ENCODE data around the gene RPL9.
A peak's percentile ranks its signal among the peaks of the same experiment; 100 is the strongest.
"Not testable (repeated sequence)": the region's sequence is repeated elsewhere in the genome, so short reads cannot be mapped to it uniquely, and the experiment has no call there.

RPL9 gene

DNA sequence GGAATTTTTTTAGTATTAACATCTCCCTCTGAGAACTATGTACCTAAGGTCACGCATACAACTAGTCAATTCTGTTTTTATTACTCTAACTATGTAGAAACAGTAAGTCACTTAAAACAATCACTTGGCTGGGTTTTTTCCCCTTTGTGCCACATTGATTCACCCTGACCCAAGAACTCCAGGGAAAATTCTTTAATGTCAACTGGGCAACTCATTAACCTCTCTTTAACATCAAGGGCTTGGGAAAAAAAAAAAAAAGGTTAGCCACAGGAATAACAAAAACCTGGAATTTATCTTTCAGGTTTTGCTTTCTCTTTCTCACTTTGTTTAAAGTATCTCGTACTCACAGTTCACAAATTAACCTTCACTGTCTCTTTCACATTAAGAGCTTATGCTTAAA lies 8.1 kb downstream of the RPL9 start:
- no peak for ATAC-seq
- H3K4me1 Mint-ChIP-seq = peaks cover 23% of the 10 kb centered on the region
- H3K36me3 Mint-ChIP-seq = peaks cover 73% of the 10 kb centered on the region
- H3K27ac Mint-ChIP-seq = peak overlapping the region; percentile 40
- no peak overlapping the region for H3K4me3 Mint-ChIP-seq
- no peak for DNase-seq (ENCODE audit: low spot score in 2 of 2)
- no peaks in the 10 kb centered on the region for H3K9me3 Mint-ChIP-seq

DNA sequence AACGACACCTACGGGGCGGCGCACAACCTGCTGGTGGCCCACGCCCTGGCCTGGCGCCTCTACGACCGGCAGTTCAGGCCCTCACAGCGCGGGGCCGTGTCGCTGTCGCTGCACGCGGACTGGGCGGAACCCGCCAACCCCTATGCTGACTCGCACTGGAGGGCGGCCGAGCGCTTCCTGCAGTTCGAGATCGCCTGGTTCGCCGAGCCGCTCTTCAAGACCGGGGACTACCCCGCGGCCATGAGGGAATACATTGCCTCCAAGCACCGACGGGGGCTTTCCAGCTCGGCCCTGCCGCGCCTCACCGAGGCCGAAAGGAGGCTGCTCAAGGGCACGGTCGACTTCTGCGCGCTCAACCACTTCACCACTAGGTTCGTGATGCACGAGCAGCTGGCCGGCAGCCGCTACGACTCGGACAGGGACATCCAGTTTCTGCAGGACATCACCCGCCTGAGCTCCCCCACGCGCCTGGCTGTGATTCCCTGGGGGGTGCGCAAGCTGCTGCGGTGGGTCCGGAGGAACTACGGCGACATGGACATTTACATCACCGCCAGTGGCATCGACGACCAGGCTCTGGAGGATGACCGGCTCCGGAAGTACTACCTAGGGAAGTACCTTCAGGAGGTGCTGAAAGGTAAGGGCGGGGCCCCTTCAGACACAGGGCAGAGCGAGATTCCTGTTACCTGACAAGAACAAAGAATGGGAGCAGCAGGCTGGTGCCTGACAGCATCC lies 11.7 kb downstream of the RPL9 start:
- H3K27ac Mint-ChIP-seq = no peak overlapping the region
- H3K36me3 Mint-ChIP-seq = peaks cover 37% of the 10 kb centered on the region
- peak in 1 of 2 donors; percentile 56 for DNase-seq (ENCODE audit: low spot score in 2 of 2)

DNA sequence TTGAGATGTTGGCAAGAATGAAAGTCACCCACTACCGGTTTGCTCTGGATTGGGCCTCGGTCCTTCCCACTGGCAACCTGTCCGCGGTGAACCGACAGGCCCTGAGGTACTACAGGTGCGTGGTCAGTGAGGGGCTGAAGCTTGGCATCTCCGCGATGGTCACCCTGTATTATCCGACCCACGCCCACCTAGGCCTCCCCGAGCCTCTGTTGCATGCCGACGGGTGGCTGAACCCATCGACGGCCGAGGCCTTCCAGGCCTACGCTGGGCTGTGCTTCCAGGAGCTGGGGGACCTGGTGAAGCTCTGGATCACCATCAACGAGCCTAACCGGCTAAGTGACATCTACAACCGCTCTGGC lies 12.3 kb downstream of the RPL9 start:
- Mint-ChIP-seq H3K36me3 (peaks cover 32% of the 10 kb centered on the region), H3K27ac (no peak overlapping the region), H3K9me3 (no peaks in the 10 kb centered on the region), H3K4me3 (no peak overlapping the region), H3K4me1 (peaks cover 7% of the 10 kb centered on the region)
- DNase-seq (ENCODE audit: low spot score in 2 of 2) (no peak), ATAC-seq (no peak)

More for the DNA sequence above, 11.7 kb downstream of the RPL9 start:
- Mint-ChIP-seq H3K9me3 (no peaks in the 10 kb centered on the region), H3K4me1 (peaks cover 8% of the 10 kb centered on the region), H3K4me3 (peak overlapping the region; percentile 55)
- peak; percentile 72 for ATAC-seq

DNA sequence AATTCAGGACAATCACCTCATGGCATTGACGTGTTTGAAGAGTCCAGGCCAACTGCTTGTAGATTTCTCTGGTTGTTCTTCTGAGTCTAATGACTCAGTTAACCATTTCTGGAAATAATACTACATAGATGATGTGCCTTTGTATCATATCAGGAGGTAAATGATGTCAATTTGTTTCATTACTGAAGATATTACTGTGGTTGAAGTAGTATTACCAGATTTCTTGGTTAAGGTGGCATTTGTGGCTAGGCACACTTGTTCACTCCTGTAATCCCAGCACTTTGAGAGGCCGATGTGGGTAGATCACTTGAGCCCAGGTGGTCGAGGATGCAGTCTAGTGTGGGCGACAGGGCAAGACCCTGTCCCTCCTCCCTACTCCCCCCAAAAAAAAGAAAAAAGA lies 15.7 kb downstream of the RPL9 start:
- no peak overlapping the region for H3K27ac Mint-ChIP-seq
- H3K4me1 Mint-ChIP-seq = peaks cover 7% of the 10 kb centered on the region

DNA sequence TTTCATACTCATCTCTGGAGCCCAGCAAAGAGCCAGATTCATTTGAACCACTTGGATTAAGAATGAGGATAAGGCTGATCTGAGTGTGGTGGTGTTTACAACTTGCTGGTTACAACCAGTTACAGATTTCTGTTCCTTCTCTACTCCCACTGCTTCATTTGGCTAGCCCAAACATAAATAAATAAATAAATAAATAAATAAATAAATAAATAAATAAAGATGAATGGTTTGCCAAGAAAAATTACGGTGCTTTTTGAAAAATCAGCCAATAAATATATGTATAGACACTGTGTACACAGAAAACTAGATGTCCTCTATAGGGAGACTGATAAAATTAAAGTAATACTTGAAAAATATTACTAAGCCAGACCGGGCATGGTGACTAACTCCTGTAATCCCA lies 17.1 kb downstream of the RPL9 start:
- no peaks in the 10 kb centered on the region for H3K9me3 Mint-ChIP-seq
- no peaks in the 10 kb centered on the region for H3K36me3 Mint-ChIP-seq
- peak; percentile 33 for ATAC-seq

More for the DNA sequence above, 15.7 kb downstream of the RPL9 start:
- DNase-seq (ENCODE audit: low spot score in 2 of 2) (peak in 1 of 2 donors; percentile 55), ATAC-seq (peak; percentile 81)
- no peaks in the 10 kb centered on the region for H3K36me3 Mint-ChIP-seq
- no peak overlapping the region for H3K4me3 Mint-ChIP-seq
- no peaks in the 10 kb centered on the region for H3K9me3 Mint-ChIP-seq

DNA sequence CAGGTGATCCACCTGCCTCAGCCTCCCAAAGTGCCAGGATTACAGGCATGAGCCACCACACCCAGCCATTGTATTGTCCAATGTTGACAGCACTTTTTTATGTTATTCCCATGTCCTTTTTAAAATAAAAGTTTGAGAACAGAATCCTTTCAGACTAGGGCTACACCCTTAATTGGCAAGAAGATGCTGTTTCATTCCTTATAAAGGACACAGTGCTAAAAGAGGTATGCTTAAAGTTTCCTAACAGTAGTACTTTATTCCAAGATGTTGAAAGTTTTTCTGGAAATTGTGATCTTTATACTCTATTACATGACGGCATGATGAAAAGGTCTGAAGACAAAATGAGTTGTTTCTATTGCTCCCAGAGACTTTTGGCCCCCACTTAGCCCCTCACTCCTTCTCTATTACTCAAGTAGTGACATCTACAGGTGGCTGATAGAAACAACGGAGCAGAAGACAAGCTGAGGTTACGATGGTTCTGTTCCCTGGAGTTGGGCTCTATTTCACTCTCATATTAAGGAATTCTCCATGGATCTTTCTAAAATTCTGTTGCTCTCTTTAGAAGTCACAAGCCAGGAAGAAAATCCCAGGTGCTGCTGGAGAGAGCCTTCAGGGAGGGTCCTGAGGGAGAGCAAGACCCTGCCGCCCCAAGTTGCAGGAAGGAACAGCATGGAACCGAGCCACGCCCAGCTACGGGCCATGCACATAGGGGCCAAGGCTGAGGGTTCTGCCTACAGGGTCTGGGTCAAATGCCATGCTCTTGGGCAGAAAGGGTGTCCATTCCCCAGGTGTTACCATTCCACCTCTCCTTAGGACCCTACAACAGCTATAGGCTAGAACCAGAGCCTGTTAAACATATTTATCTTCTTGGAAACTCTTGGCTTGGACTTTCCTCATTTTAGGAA lies 22.8 kb downstream of the RPL9 start:
- no peak overlapping the region for H3K4me3 Mint-ChIP-seq
- H3K27ac Mint-ChIP-seq = no peak overlapping the region
- no peaks in the 10 kb centered on the region for H3K36me3 Mint-ChIP-seq
- ATAC-seq (no peak), DNase-seq (ENCODE audit: low spot score in 2 of 2) (no peak)
- no peaks in the 10 kb centered on the region for H3K4me1 Mint-ChIP-seq
- H3K9me3 Mint-ChIP-seq = no peaks in the 10 kb centered on the region

More for the DNA sequence above, 17.1 kb downstream of the RPL9 start:
- Mint-ChIP-seq H3K4me3 (no peak overlapping the region), H3K27ac (no peak overlapping the region), H3K4me1 (peaks cover 7% of the 10 kb centered on the region)
- no peak for DNase-seq (ENCODE audit: low spot score in 2 of 2)

DNA sequence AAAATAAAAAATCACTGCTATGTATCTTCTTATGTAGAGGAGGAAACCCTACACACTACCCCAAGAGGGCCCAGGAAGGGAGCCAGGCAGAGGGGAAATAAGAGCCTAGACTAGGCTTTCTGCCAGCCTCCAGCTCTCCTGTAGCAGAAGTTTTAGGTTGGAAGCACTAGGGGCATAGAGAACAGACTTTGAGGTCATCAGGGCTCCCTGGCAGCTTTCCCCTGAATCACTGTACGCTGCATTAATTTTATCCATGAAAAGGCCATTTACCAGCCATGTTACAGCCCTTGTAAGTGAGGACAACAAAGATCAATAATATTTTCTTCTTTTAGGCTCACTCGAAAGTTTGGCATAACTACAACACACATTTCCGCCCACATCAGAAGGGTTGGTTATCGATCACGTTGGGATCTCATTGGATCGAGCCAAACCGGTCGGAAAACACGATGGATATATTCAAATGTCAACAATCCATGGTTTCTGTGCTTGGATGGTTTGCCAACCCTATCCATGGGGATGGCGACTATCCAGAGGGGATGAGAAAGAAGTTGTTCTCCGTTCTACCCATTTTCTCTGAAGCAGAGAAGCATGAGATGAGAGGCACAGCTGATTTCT lies 24.7 kb downstream of the RPL9 start:
- no peaks in the 10 kb centered on the region for H3K4me1 Mint-ChIP-seq
- H3K9me3 Mint-ChIP-seq = no peaks in the 10 kb centered on the region
- H3K36me3 Mint-ChIP-seq = no peaks in the 10 kb centered on the region
- no peak overlapping the region for H3K4me3 Mint-ChIP-seq
- DNase-seq (ENCODE audit: low spot score in 2 of 2) = no peak
- ATAC-seq = no peak
- H3K27ac Mint-ChIP-seq = no peak overlapping the region

DNA sequence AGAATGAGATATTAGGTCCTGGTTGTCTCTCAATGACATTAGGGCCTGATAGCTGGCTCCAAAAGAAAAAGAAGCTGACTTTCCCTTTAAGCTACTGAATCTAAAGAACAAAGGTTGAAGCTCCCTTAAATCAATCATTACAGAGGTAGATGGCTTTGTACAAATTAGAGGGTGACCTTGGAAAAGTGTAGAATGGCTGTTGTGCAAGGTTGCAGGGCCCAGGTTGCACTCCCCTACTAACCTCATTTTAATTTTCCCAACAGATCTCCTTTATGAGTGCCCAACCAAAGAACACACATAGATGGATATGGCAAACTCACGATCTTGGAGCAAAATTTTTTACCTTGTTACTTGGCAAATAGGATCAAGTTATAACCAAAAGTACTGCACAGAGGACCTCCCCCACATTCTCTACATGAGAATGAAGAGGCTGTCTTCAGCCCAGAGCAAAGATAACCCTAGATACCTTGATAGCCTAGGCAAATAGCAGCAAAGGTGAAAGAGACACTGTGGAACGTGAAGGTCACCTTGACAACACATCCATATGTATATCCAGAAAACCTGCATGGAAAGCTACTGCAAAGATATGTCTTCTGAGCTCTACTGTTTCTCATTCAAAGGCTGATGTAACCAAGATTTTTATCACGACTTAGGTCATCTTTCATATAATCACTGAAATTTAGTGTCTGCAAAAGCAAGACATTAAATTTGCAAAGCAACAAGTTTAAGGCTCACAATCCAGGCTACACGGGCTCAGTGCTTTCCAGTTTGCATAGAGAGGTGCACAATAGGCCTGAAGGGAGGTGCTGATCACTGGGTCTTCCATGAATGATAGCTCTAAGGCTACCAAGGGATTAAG lies 29.0 kb downstream of the RPL9 start:
- Mint-ChIP-seq H3K4me1 (no peaks in the 10 kb centered on the region), H3K4me3 (no peak overlapping the region), H3K9me3 (no peaks in the 10 kb centered on the region), H3K27ac (peak overlapping the region; percentile 6), H3K36me3 (no peaks in the 10 kb centered on the region)
- DNase-seq (ENCODE audit: low spot score in 2 of 2) = no peak
- no peak for ATAC-seq

DNA sequence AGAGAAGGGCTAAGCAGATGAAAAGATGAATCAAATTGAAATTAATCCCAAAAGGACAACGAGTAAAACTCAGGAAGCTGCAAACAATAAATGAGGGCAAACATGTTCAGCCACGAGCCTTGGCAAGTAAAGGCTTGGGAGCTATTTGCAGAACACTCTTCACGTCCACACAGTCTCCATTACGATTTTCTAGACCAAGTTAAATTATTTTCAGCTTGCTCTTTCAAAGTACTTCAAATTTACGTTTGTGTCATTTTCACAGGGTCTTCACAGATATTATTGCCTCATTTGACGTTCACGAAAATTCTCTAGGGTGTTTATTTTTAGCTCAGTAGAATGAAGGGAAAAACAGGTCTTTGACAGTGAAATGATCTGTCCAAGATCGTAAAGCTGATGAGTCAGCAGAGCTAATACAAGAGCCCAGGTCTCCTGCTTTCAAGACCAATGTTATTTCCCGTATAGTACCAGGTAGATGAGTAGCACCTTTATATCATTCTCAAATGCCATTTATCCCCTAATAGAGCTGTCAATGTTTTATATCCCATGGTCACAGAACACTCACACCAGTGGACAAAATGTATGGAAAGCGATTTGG lies 31.1 kb downstream of the RPL9 start:
- ATAC-seq = no peak
- H3K4me1 Mint-ChIP-seq = no peaks in the 10 kb centered on the region

DNA sequence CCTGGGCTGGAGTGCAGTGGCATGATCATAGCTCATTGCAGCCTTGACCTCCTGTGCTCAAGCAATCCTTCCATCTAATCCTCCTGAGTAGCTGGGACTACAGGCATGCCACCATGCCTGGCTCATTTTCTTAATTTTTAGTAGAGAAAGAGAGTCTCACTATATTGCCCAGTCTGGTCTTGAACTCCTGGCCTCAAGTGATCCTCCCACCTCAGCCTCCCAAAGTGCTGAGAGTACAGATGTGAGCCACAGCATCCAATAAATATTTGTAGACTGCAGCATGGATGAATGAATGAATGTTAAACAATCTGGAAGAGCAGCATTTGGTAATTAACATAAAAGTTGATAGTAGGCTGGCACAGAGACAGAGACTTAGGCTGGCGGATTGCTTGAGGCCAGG lies 32.0 kb downstream of the RPL9 start:
- Mint-ChIP-seq H3K27ac (no peak overlapping the region), H3K4me3 (no peak overlapping the region), H3K9me3 (no peaks in the 10 kb centered on the region)

More for the DNA sequence above, 31.1 kb downstream of the RPL9 start:
- Mint-ChIP-seq H3K4me3 (no peak overlapping the region), H3K9me3 (no peaks in the 10 kb centered on the region), H3K27ac (no peak overlapping the region), H3K36me3 (no peaks in the 10 kb centered on the region)
- no peak for DNase-seq (ENCODE audit: low spot score in 2 of 2)

DNA sequence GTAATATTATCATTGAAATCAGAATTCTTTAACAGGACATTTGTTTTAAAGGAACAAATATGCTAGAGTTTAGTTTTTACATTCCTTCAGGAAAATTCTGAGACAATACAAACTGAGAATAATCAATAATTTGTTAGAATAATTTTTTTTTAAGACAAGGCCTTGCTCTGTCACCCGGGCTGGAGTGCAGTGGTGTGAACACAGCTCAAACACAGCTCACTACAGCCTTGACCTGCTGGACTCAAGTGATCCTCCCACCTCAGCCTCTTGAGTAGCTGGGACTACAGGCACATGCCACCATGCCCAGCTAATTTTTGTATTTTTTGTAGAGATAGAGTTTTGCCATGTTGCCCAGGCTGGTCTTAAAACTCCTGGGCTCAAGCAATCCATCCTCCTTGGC lies 33.4 kb downstream of the RPL9 start:
- DNase-seq (ENCODE audit: low spot score in 2 of 2); H3K4me3 Mint-ChIP-seq; H3K27ac Mint-ChIP-seq; H3K36me3 Mint-ChIP-seq; H3K9me3 Mint-ChIP-seq; H3K4me1 Mint-ChIP-seq; ATAC-seq: not testable (repeated sequence)

More for the DNA sequence above, 32.0 kb downstream of the RPL9 start:
- ATAC-seq = no peak
- no peak for DNase-seq (ENCODE audit: low spot score in 2 of 2)
- H3K4me1 Mint-ChIP-seq = no peaks in the 10 kb centered on the region
- H3K36me3 Mint-ChIP-seq = no peaks in the 10 kb centered on the region

DNA sequence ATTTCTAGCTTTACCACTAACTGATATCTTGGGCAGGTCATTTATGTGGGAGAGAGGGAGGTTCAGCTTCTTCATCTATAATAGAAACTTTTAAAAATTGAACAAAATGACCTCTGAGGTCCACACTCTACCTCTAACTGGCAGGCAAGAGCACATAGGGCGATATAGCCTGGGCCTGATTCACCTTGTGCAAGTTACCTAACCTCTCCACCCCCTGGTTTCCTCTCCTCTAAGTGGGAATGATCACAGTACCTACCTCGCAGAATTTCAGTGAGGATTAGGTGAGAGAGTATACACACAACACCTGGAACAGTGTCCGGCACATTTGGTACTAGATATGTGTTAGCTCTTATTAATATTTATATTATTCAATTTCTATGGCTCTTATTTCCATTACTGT lies 36.5 kb downstream of the RPL9 start:
- Mint-ChIP-seq H3K4me1 (no peaks in the 10 kb centered on the region), H3K36me3 (no peaks in the 10 kb centered on the region), H3K27ac (no peak overlapping the region), H3K9me3 (no peaks in the 10 kb centered on the region), H3K4me3 (no peak overlapping the region)
- ATAC-seq (no peak), DNase-seq (ENCODE audit: low spot score in 2 of 2) (no peak)

DNA sequence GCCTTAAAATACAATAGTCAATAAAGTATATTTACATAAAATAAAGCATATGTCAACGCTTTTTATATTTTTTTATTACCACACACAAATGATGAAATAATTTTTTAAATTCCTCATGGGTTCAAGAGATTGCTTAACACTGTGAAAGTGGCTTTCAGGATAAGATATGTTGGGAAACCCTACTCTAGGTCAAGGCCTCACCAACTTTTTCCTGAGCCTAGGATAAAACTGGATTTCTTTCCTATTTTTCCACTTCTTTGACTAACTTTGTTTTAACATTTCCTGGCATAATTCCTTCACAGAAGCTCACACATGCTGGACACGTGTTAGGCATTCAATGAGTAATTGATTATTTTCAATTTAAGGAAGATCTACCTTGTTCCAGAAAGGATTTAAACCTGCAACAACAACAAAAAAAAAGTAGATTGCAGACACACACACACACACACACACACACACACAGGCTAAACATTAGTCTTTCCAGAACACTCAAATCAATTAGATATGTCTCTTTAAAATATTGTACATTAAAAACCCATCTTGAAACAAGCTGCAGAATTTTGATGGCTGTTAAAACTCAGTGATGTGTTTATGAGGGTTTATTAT lies 42.9 kb downstream of the RPL9 start:
- H3K27ac Mint-ChIP-seq = no peak overlapping the region
- no peaks in the 10 kb centered on the region for H3K4me1 Mint-ChIP-seq
- no peaks in the 10 kb centered on the region for H3K36me3 Mint-ChIP-seq
- DNase-seq (ENCODE audit: low spot score in 2 of 2) = no peak
- no peak for ATAC-seq
- no peak overlapping the region for H3K4me3 Mint-ChIP-seq
- no peaks in the 10 kb centered on the region for H3K9me3 Mint-ChIP-seq

DNA sequence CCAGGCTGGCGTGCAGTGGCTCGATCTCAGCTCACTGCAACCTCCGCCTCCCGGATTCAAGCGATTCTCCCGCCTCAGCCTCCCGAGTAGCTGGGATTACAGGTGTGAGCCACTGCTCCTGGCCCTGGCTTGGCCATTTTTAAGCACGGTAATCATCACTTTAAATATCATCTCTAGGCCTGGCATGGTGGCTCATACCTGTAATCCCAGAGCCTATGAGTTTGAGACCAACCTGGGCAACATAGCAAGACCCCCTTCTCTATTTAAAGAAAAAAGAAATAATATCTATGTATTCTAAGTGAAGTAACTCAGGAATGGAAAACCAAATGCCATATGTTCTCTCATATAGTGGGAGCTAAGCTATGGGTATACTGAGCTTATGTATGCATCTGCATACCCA lies 47.2 kb downstream of the RPL9 start:
- H3K4me3 Mint-ChIP-seq; H3K27ac Mint-ChIP-seq; H3K36me3 Mint-ChIP-seq; DNase-seq (ENCODE audit: low spot score in 2 of 2); H3K9me3 Mint-ChIP-seq; ATAC-seq; H3K4me1 Mint-ChIP-seq: not testable (repeated sequence)
